NCI-H524 treated with DMSO at 0.1 percent for 48 hours (cell line): Measurements from ENCODE around the gene RHOT1.
"Not testable (repeated sequence)": the region's sequence is repeated elsewhere in the genome, so short reads cannot be mapped to it uniquely, and the experiment has no call there.

Source experiments
- DNase-seq: peaks from one replicate; lab custom pipeline; 2025; lab: John Stamatoyannopoulos, UW

The RHOT1 gene

DNA sequence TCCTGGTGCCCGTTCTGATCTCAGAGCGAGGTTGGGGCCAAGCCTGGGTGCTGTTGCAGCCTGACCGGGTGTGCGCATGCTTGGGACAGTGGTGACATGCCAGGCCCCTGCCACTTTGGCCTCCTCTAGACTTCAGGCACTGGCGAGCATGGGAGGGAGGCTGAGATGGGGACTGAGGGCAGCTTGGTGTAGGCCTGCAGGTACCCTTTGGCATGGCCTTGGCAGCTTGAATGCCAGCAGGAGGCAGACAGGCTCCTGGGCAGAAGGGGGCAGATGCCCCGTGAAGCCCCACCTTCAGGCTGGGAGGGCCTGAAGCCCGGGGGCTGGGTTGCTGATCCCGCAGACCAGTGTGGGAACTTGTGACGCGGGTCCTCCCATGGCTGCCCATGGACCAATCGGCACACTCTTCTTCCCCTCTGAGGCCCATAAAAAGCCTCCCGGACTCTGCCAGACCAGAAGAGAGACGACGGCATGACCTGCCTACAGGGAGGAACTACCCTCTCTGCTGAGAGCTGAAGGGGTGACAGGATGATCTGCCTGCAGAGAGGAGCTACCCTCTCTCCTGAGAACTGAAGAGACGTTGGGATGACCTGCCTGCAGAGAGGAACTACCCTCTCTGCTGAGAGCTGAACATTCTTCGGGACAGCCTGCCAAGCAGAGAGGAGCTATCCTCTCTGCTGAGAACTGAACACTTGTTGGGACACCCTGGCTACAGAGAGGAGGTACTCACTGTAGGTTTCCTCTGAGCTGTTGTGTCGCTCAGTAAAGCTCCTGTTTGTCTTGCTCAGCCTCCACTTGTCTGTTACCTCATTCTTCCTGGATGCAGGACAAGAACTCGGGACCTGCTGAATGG, 17.5 kb downstream of the RHOT1 start:
- no peak for DNase-seq

DNA sequence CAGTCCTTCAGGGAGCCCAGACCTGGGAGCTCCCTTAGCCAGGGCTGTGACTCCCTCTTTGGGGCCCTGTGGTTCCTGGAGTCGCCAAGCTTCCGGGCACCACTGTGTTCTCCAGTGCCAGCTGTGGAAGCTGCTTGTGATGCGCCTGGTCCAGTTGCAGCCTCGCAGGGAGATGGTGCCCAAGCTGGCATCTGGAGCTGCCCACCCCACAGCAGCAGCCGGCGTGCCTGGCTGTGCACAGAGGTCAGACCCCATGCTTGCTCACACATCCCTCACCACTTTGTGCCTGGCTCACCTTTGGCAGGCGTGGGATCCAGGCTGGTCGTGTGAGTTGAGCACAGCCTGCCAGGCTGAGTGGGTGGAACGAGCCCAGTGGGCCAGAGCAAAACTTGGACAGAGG, 18.2 kb downstream of the RHOT1 start:
- DNase-seq = no peak

DNA sequence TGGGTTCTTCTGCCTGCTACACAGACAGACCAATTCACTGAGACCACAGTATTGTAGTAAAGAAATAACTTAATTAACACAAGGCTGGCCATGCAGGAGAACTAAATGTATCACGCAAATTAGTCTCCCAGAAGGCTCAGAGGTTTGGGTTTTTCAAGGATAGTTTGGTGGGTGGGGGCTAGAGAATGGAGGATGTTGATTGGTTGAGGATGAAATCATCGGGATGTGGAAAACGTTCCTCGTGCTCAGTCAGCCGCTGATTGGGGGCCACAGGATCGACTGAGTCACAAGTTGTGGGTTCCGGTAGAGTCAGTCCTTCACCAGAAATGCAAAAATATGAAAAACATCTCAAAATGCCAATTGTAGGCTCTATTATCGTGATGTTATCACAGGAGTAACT, 18.7 kb downstream of the RHOT1 start:
- no peak for DNase-seq

DNA sequence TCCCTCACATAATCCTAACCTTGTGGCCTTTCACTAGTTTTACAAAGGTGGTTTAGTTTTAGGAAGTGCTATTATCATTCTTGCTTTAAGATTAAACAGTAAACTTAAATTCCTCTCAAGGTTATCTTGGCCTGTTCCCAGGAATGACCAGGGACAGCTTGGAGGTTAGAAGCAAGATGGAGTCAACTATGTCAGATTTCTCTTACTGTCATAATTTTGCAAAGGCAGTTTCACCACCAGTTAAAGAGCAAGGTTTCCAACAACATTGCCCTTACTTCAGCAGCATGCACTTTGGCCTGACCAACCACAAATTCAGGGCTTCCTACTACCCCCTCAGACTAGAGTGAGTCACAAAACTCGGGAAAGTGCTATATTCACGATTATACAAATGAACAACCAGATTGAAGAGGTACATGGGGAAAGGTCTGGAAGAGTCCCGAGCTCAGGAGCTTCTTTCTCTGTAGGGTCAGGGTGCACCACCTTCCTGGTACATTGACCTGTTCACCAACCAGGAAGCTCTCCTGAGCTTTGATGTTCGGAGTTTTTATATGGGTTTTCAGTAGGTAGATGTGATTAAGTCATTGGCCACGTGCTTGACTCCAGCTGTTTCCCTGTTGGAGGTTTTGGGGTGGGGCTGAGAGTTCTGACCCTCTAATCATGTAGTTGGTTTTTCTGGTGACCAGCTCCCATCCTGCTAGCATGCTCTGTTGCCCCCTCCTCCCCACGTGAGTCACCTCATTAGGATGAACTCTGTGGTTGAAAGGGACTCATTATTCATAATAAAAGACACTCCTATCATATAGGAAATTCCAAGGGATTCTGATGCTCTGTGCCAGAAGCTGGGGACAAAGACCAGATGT, 19.4 kb downstream of the RHOT1 start:
- DNase-seq = no peak

DNA sequence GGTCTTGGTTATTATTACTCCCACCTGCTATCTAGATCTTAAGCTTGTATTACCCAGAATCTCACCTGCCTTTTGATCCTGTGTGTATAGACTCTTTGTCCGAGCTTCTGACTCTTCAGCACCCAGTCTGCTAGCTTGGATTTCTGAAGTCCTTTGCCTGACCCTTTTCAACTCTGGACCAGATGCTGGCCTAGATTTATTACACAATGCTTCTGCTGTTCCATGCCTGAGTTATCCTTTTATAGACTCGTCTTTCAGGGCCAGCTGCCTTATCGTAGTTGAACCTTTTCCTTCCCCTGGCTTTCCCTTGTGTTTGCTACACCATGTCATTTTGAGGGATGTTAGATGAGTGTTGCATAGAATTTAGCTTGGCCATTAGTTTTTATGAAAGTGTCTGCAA, 32.6 kb downstream of the RHOT1 start:
- peak; percentile 48 for DNase-seq

DNA sequence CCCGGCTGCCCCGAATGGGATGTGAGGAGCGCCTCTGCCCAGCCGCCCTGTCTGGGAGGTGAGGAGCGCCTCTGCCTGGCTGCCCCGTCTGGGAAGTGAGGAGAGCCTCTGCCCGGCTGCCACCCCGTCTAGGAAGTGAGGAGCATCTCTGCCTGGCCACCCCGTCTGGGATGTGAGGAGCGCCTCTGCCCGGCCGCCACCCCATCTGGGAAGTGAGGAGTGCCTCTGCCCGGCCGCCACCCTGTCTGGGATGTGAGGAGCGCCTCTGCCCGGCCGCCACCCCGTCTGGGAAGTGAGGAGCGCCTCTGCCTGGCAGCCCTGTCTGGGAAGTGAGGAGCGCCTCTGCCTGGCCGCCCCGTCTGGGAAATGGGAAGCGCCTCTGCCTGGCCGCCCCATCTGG, 36.4 kb downstream of the RHOT1 start:
- DNase-seq = not testable (repeated sequence)

DNA sequence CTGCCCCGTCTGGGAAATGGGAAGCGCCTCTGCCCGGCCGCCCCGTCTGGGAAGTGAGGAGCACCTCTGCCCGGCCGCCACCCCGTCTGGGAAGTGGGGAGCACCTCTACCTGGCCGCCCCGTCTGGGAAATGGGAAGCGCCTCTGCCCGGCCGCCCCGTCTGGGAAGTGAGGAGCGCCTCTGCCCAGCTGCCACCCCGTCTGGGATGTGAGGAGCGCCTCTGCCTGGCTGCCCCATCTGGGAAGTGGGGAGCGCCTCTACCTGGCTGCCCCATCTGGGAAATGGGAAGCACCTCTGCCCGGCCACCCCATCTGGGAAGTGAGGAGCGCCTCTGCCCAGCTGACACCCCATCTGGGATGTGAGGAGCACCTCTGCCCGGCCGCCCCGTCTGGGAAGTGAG, 36.8 kb downstream of the RHOT1 start:
- not testable (repeated sequence) for DNase-seq

DNA sequence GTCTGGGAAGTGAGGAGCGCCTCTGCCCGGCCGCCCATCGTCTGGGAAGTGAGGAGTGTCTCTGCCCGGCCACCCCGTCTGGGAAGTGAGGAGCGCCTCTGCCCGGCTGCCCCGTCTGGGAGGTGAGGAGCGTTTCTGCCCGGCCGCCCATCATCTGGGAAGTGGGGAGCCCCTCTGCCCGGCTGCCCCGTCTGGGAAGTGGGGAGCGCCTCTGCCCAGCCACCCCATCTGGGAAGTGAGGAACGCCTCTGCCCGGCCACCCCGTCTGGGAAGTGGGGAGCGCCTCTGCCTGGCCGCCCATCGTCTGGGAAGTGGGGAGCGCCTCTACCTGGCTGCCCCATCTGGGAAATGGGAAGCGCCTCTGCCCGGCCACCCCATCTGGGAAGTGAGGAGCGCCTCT, 37.2 kb downstream of the RHOT1 start:
- not testable (repeated sequence) for DNase-seq

DNA sequence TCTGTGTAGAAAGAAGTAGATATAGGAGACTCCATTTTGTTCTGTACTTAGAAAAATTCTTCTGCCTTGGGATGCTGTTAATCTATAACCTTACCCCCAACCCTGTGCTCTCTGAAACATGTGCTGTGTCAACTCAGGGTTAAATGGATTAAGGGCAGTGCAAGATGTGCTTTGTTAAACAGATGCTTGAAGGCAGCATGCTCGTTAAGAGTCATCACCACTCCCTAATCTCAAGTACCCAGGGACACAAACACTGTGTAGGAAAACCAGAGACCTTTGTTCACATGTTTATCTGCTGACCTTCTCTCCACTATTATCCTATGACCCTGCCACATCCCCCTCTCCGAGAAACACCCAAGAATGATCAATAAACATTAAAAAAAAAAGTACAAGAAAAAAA, 38.0 kb downstream of the RHOT1 start:
- peak; percentile 50 for DNase-seq

DNA sequence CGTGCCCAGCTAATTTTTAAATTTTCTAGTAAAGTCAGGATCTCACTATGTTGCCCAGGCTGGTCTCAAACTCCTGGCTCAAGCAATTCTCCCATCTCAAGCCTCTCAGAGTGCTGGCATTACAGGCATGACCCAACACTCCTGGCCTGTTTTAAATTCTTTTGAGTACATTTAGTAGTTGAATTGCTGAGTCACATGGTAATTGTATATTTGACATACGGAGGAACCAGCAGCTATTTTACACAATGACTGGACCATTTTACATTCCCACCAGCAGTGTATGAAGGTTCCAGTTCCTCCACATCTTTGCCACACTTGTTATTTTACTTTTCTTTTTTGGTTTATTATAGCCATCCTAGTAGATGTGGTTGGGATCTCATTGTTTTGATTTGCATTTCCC, 43.6 kb downstream of the RHOT1 start:
- DNase-seq = no peak

DNA sequence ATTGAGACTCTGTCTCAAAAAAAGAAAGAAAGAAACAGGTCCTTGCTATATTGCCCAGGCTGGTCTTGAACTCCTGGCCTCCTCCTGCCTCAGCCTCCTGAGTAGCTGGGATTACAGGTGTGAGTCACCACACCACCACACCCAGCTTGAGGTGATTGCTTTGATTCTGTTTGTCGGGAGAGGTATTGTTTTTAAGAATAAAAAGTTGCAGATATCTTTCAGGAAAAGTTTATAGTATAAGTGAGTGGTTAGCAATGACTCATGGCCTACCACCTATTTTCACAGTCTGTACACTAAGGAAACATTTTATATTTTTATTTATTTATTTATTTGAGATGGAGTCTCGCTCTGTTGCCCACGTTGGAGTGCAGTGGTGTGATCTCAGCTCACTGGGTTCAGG, 45.0 kb downstream of the RHOT1 start:
- DNase-seq = no peak

DNA sequence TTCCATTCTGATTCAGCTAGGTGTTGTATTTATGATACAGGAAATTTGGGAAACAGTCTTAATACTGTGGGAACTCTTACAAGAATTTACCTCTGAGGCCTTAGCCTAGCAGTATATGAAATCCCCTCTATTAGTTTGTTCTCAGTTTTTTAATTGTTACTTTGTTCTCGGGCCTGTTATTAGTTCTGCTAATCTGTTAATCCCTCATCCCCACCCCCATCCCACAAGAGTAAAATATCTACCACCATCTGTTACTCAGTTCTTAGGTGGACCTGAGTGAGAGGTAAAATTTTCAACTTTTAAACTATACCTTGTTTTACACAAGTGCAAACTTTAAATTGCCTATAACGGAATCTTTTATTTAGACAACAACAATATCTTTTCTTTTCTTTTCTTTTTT, 47.0 kb downstream of the RHOT1 start:
- peak; percentile 52 for DNase-seq

DNA sequence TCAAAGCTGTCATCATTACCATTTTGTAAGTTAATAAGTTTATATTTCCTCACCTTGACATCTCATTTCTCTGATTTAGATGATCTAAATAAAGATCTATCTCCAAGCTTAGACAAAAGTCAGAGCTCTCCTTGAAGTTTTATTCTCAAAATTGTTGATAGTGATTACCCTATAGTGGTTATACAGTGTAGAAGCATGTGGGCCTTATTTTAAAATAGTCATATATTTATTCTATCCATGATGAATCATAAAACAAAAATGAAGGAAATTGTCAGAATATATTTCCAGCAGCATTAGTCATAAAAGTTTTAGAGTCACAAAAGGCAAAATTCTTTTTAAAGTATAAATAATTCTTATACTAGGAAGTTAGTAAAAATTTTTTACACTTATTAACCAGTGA, 49.0 kb downstream of the RHOT1 start:
- no peak for DNase-seq

DNA sequence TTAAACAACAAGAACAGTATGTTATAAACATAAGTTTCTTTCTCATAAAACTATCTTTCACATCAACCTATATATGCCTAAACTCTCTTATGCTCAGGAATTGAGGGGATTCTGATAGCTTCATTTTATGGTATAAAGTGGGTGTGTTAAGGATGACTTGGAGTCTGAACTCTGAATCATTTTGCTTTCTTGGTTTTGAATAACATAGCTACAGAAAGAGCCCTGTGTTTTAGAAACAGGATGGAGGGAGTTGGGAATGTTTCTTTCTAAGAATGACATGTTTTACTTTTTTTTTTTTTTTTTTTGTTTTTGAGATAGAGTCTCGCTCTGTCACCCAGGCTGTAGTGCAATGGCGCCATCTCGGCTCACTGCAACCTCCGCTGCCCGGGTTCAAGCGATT, 50.1 kb downstream of the RHOT1 start:
- no peak for DNase-seq

DNA sequence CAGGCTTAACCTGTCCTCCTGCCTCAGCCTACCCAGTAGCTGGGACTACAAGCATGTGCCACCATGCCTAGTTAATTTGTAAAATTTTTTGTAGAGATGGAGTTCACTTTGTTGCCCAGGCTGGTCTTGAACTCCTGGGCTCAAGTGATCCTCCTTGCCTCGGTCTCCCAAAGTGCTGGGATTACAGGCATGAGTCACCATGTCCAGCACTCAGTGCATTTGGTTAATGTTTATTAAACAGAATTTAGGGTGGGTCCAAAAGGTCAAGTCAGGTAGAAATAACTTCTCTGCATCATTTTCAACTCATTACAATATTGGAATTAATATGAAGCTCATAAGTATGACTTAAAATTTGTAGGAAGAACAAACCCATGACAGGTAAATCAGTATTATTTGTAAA, 55.7 kb downstream of the RHOT1 start:
- no peak for DNase-seq

DNA sequence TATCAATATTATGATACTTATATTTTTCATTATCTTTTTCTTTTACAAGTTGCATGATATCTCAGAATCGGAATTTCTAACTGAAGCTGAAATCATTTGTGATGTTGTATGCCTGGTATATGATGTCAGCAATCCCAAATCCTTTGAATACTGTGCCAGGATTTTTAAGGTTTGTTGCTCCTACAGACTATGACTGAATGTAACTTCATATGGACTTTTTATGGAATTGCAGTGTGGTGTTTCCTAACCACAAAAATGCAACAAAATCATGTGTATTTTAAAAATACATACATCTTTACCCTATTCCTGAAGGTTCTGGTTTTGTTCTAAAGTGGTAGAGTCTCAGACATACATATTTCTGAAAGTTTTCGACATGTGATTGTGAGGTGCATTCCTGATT, 64.6 kb downstream of the RHOT1 start:
- DNase-seq = no peak

DNA sequence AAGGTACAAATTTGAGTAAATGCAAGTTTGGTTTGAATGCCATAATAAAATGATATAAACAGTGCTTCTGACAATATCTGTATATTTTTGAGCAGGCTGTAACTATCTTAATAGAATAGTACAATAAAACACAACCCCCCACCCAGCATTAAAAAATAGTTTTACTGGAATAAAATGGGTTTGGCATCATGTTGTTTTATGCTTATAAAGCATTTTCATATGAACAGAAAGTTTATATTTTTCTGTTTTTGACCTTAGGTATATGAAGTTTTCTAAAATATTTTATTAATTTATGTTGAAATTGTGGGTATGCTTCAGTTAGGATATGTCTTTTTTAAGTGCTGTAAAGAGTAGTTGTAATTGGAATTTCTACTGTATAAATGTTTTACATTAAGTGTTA, 66.1 kb downstream of the RHOT1 start:
- no peak for DNase-seq

DNA sequence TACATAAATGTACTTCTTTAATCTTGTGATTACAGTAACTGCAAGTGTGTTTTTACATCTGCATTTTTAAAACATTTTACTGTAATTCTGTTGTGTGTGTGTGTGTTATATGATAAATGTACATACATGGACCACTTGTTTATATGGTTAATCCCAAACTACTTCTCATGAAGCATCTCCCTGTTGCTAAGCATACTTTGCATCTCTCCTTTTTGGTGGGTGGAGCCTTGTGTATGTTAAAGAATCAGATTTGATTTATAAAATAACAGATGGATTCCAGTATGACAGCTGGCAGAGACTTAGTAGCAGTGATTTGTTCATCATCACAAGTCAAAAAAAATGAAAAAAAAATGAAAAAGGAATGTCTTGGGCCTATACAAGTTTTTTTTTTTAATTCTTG, 67.3 kb downstream of the RHOT1 start:
- no peak for DNase-seq

DNA sequence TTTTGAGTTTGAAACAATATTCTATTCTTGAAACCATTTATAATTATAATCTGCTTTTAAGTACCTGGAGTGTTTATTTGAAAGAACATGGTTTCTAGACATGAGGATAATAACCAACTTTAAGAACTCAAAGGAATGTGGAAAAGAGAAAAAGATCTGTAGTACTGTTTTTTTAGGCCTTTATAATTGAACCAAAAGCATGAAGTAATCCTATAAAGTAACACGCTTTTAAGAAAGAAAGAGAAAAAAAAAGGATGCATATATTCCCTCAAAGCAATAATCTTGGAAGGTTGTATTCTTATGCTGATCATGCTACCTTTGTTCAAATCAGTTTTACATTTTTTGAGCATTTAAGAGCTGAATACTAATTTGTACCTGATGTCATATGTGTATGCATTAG, 69.4 kb downstream of the RHOT1 start:
- no peak for DNase-seq

DNA sequence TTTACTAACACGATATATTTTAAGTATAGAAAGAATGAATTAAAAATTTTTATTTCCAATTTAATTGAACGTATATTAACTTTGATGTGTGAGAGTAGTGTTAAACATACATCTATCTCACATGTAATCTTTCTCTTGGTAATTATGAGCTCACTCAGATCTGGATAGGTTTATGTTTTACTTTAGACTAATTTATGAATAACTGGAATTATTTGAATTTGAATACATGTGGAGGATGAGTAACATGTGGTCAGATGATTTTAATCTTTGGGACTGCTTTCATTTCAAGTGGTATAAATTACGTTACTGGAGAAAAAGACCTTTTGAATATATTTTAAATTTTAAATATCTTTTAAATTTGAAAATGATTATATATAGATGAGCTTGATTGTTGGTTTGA, 73.4 kb downstream of the RHOT1 start:
- DNase-seq = no peak

DNA sequence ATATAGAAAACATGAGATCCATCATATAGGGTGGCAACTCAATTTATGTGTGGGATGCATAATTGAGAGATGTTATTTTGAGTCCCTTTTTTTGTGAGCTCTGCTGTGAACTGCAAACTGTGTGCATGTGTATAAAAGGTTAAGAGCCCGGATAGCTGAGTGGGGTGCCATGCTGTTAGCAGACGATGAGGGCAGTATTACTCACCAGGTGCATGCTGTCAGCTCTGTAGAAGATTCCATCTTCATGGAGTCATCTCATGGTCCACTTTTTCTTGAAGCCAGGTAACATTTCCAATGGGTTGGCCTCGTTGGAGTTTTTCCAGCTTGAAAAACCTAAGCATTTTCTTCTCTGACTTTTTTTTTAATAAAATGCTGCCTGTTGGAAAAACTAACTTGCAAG, 80.3 kb downstream of the RHOT1 start:
- no peak for DNase-seq

DNA sequence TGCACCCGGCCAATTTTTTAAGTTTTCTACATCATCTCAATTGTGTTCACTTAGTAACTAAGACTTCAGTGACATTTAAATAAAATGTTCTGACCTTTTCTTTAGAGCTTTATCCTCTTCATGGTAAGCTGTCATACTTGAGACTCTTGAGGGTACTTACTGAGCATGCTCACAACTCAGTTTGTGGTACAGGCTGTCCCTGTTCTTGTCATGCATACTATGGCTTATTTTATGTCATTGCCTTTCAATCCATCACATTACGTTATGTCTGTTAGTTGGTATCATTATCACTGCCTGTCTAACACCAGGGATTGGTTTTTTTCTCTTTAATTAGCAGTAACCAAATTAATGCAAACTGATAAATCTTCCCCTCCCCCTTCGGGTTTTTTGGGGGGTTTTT, 81.4 kb downstream of the RHOT1 start:
- no peak for DNase-seq

DNA sequence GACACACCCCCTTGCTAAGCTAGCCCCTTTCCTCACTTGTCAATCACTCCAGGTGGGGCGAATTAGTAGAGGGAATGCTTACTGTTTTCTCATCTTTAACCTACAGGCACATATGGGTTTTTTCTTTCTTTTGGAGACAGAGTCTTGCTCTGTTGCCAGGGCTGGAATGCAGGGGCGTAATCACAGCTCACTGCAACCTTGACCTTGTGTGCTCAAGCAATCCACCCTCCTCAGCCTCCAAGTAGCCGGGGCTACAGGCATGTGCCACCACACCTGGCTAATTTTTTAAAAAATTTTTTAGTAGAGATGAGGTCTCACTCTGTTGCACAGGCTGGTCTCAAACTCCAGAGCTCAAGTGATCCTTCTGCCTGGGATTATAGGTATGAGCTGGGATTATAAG, 84.6 kb downstream of the RHOT1 start:
- no peak for DNase-seq
